ENCODE results near the gene PRKAG2. TPM values are rescaled to one million over a fixed set of nuclear protein-coding genes. Genes with fewer than 3 reads are reported as not detected.

Gene PRKAG2
- polyA plus RNA-seq, 4 donors = 24.9 to 44.4 (median 28.2) TPM

DNA sequence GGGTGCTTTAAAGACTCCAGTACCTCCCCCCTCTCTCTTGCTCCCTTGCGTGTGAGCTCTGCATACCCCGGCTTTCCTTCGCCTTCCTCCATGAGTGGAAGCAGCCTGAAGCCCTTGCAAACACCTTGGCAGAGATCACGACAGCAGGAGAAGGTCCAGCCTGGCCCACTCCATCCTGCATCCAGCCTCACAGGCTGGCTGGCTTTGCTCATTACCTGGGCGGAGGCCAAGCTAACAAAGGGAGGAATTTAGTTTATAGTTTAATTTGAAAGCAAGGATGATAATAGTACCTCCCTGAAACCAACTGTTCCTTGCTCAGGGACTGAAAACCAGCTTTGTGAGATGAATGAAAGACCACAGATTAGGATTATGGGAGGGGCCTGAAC lies 99.4 kb downstream of the PRKAG2 start:
- DNase-seq (ENCODE audit: low read depth in 4 of 4, low spot score in 2 of 4) = no peak

DNA sequence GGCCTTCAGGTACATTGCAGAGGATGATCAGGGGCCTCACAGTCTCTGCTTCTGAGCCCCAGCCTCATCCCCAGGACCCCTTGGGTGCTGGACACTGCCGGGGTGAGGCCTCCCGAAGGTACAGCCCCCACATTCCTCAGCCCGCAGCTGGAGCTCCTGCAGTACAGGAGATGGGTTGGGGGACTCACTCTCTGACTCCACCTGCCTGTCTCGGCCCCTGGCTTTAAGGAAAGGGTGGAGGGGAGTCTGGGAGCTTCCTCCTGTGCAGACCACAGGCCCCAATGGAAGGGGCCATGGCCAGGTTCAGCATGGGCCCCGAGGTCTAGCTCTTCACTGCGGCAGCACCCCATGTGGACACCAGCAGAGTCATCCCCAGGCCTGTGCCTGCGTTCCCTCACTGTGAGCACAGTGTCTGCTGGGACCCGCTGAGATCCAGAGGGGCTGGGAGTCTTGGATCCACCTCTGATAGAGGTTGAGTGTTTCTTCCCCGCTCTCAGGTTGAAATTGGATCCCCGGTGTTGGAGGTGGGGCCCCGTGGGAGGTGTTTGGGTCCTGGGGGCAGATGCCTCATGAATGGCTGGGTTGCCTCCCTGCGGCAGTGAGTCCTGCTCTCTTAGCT lies 99.9 kb downstream of the PRKAG2 start:
- no peak for DNase-seq (ENCODE audit: low read depth in 4 of 4, low spot score in 2 of 4)

DNA sequence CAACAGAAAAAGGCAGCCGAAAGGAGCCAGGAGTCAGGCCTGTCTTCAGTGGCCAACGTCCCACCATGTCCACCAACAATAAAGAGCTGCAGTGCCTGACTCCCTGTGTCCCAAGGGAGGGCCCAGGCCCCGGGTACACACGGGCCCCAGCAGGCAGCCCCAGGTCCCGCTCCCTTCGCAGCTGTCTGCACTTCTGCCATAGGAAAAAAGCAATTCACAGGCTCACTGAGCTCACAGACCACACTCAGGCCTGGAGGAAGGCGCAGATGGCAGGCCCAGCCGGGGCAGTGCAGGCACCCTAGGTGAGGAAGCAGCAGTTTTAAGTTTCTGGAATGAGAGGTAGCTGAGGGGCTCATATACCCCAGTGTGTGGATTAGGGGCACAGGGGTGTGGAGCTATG lies 100.5 kb downstream of the PRKAG2 start:
- DNase-seq (ENCODE audit: low read depth in 4 of 4, low spot score in 2 of 4) = no peak

- no peak for DNase-seq (ENCODE audit: low read depth in 4 of 4, low spot score in 2 of 4)
Observed at GRCh38 chr7:151775547-151776443, 101.1 kb downstream of the PRKAG2 start.

DNA sequence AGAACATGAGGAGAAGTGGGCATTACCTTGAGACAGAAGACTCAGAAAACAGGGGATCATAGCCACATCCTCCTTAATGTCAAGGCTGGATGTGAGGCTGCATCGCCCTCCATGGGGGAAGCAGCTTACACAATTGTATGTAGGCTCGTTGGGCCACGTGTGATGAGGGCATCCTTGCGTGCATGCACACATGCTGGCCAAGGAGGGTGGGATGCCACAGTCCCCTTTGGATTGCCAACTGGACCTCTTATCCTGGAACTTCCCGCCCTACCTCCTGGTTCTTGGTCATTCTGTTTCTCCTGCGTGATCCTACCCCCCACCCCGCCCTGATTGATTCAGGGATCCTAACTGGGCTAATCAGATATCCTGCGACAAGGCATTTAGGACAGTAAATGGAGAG lies 102.0 kb downstream of the PRKAG2 start:
- no peak for DNase-seq (ENCODE audit: low read depth in 4 of 4, low spot score in 2 of 4)

DNA sequence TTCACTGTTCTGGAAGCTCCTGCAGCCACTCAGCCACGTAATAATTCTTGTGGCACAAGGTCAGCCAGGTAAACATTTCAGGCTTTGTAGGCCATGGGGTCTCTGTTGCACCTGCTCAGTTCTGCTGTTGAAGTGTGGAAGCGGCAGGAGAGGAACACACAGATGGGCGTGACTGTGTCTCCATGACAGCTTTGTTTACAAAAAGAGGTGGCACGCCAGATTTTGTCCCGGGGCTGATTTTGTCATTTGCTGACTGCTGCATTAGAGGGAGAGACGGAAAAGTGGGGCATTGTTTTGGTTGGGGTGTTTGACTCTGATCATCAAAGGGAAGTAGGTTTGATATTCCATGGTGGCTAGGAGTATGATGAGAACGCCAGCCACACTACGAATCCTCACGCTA lies 103.1 kb downstream of the PRKAG2 start:
- no peak for DNase-seq (ENCODE audit: low read depth in 4 of 4, low spot score in 2 of 4)

- no peak for DNase-seq (ENCODE audit: low read depth in 4 of 4, low spot score in 2 of 4)
Observed at GRCh38 chr7:151770232-151770631, 106.7 kb downstream of the PRKAG2 start.

GRCh38 chr7:151769188-151769821 lies 107.6 kb downstream of the PRKAG2 start:
- DNase-seq (ENCODE audit: low read depth in 4 of 4, low spot score in 2 of 4) = no peak

DNA sequence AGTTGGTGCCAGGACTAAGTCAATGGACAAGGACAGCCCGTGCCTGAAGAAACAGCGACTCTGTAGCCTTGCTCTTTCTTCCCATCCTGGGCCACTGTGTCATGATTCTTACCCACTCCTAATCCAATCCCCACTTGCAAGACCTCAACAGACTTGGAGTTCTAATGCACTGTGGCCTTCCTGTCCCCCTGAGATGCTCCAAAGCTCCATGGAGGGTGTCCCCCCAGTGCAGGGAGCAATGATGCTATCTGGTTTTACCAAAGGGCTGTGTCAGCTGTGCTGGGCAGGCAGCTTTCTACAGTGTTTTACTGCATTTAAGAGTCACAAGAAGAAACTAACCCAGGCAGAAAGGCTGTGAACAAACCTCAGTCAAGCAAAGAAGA lies 108.1 kb downstream of the PRKAG2 start:
- no peak for DNase-seq (ENCODE audit: low read depth in 4 of 4, low spot score in 2 of 4)

DNA sequence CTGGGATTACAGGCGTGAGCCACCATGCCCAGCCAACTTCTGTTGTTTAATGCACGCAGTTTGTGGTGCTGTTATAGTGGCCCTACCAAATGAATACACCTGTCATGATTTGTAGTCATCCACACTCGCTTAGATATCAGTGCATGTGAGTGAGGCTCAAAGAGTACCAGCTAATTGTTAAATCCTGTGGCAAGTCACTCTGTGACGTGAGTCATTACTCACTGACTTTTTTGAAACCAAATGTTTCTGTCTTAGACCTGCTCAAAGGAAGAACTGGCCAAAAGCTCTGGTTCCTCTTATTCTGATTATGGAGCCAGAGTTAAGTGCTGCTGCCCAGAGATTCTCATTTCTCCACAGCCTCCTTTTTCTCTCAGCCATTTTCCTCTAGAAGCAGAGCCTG lies 109.4 kb downstream of the PRKAG2 start:
- no peak for DNase-seq (ENCODE audit: low read depth in 4 of 4, low spot score in 2 of 4)

- no peak for DNase-seq (ENCODE audit: low read depth in 4 of 4, low spot score in 2 of 4)
Observed at GRCh38 chr7:151764056-151764920, 112.6 kb downstream of the PRKAG2 start.

GRCh38 chr7:151763420-151763984 lies 113.4 kb downstream of the PRKAG2 start:
- DNase-seq (ENCODE audit: low read depth in 4 of 4, low spot score in 2 of 4) = no peak

- DNase-seq (ENCODE audit: low read depth in 4 of 4, low spot score in 2 of 4) = no peak
Observed at GRCh38 chr7:151762583-151763245, 114.2 kb downstream of the PRKAG2 start.

DNA sequence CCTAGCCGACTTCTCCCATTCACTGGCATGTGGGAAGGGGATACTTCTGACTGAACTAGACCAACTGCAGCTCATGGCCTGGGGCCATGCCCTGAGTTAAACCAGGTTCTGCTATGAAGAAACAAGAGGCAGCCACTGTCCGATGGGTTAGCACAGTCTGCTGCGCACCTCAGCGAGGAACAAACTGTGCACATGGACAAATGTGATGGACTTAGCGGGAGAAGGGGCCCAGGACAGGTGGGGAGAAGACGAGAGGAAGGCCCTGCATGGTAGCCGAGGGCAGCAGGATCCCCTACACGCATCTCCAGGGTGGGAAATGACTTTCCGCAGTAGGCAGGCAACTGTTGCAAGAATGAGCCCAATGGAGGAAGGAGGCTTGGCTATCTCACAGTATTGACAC lies 115.0 kb downstream of the PRKAG2 start:
- no peak for DNase-seq (ENCODE audit: low read depth in 4 of 4, low spot score in 2 of 4)

- no peak for DNase-seq (ENCODE audit: low read depth in 4 of 4, low spot score in 2 of 4)
Observed at GRCh38 chr7:151761231-151761630, 115.7 kb downstream of the PRKAG2 start.

- no peak for DNase-seq (ENCODE audit: low read depth in 4 of 4, low spot score in 2 of 4)
Observed at GRCh38 chr7:151759591-151760042, 117.3 kb downstream of the PRKAG2 start.

GRCh38 chr7:151758622-151759540 lies 118.0 kb downstream of the PRKAG2 start:
- DNase-seq (ENCODE audit: low read depth in 4 of 4, low spot score in 2 of 4) = no peak

- no peak for DNase-seq (ENCODE audit: low read depth in 4 of 4, low spot score in 2 of 4)
Observed at GRCh38 chr7:151757274-151757673, 119.6 kb downstream of the PRKAG2 start.

DNA sequence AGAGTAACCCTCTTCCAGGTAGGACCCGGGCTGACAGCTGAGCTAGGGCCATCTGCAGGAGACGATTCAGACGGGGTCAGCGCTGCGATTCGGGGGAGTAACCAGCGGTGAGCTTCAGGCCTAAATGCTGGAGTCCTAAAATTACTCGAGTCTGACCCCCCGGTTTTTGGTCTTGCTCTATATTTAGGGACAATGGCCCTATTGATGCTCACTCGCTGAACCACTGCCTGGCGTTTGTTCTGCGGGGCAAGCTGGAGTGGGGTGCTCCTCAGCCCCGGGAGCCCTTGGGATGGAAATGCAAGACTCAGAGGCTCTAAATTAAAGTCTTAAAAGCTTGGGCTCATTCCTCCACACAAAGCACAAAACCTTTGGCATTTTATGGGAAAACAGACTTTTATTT lies 120.0 kb downstream of the PRKAG2 start:
- no peak for DNase-seq (ENCODE audit: low read depth in 4 of 4, low spot score in 2 of 4)

Measured in left renal cortex interstitium (tissue), 4 donors.